Stimulated activated CD8-positive, alpha-beta memory T cell treated with anti-CD3 and anti-CD28 coated beads, Interleukin-15, amount 100 ng/mL, for 4 hours (primary cell): ENCODE results near the gene AIFM2.
"Not testable (repeated sequence)": the region's sequence is repeated elsewhere in the genome, so short reads cannot be mapped to it uniquely, and the experiment has no call there.

Experiments
- DNase-seq, 2 donors: peaks; one replicate each; pipeline ENCODE4 v3.0.0-alpha.2; 2020; ENCODE audit warnings: low read depth in 2 of 2

Gene AIFM2

GRCh38 chr10:70132098-70133029, at the start of gene AIFM2:
Gene AIFM2 (minus strand): TSS chr10:70132825. CDS start chr10:70124084, 8,741 bp downstream.
- DNase-seq = peak in 1 of 2 donors; percentile 19

GRCh38 chr10:70179209-70179608, 46.6 kb upstream of the AIFM2 start:
- not testable (repeated sequence) for DNase-seq

GRCh38 chr10:70178139-70178725, 45.6 kb upstream of the AIFM2 start:
- no peak for DNase-seq

GRCh38 chr10:70176441-70176840, 43.8 kb upstream of the AIFM2 start:
- no peak for DNase-seq

- DNase-seq = no peak
Observed at GRCh38 chr10:70175516-70175915, 42.9 kb upstream of the AIFM2 start.

GRCh38 chr10:70174058-70174741, 41.6 kb upstream of the AIFM2 start:
- DNase-seq = no peak

- no peak for DNase-seq
Observed at GRCh38 chr10:70169649-70170364, 37.2 kb upstream of the AIFM2 start.

GRCh38 chr10:70169011-70169410, 36.4 kb upstream of the AIFM2 start:
- no peak for DNase-seq

- DNase-seq = no peak
Observed at GRCh38 chr10:70167246-70167645, 34.6 kb upstream of the AIFM2 start.

GRCh38 chr10:70166394-70166793, 33.8 kb upstream of the AIFM2 start:
- DNase-seq = no peak

GRCh38 chr10:70164163-70164562, 31.5 kb upstream of the AIFM2 start:
- no peak for DNase-seq

GRCh38 chr10:70163448-70163847, 30.8 kb upstream of the AIFM2 start:
- no peak for DNase-seq

GRCh38 chr10:70162892-70163201, 30.2 kb upstream of the AIFM2 start:
- no peak for DNase-seq

GRCh38 chr10:70162151-70162891, 29.7 kb upstream of the AIFM2 start:
- no peak for DNase-seq

GRCh38 chr10:70160798-70161197, 28.2 kb upstream of the AIFM2 start:
- DNase-seq = no peak

- DNase-seq = not testable (repeated sequence)
Observed at GRCh38 chr10:70159366-70159765, 26.7 kb upstream of the AIFM2 start.

GRCh38 chr10:70158113-70158512, 25.5 kb upstream of the AIFM2 start:
- no peak for DNase-seq

GRCh38 chr10:70155255-70155838, 22.7 kb upstream of the AIFM2 start:
- no peak for DNase-seq

- DNase-seq = no peak
Observed at GRCh38 chr10:70148516-70148915, 15.9 kb upstream of the AIFM2 start.

GRCh38 chr10:70147259-70147625, 14.6 kb upstream of the AIFM2 start:
- DNase-seq = no peak
